ENCODE measurements around the gene KCNJ3.

DNA sequence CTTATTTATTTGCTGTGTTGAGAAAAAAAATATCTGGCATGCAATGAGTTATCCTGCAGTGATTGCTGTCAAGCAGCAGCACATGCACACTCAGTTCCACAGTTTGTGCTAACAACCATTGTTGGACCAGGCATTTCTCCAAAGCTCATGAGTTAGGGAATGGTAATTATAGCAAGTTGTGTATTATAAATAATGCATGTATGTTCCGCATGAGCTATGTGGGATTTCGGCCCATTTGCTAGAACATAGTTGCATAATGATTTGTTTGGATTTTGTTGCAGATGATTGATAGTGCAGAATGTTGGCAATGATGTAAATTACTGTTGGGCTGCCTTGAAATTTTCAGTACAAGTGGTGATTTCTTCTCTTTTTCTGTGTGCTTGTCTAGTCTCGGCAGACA lies 10.7 kb downstream of the KCNJ3 start:
- no peak for TF ChIP-seq POLR2A (IDR thresholded peaks at IDR 0.05)
- TF ChIP-seq, protein P1, sequence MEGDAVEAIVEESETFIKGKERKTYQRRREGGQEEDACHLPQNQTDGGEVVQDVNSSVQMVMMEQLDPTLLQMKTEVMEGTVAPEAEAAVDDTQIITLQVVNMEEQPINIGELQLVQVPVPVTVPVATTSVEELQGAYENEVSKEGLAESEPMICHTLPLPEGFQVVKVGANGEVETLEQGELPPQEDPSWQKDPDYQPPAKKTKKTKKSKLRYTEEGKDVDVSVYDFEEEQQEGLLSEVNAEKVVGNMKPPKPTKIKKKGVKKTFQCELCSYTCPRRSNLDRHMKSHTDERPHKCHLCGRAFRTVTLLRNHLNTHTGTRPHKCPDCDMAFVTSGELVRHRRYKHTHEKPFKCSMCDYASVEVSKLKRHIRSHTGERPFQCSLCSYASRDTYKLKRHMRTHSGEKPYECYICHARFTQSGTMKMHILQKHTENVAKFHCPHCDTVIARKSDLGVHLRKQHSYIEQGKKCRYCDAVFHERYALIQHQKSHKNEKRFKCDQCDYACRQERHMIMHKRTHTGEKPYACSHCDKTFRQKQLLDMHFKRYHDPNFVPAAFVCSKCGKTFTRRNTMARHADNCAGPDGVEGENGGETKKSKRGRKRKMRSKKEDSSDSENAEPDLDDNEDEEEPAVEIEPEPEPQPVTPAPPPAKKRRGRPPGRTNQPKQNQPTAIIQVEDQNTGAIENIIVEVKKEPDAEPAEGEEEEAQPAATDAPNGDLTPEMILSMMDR (IDR thresholded peaks at IDR 0.05): no peak

Data from vagina (tissue), 2 donors.